Lung microvascular endothelial cell (primary cell): ENCODE measurements around the gene DYRK3. TPM values are rescaled to one million over a fixed set of nuclear protein-coding genes. Genes with fewer than 3 reads are reported as not detected.

Experiments used
- DNase-seq, 2 donors: peaks; one replicate each; pipeline versions ENCODE4 v3.0.0 to v3.0.0-alpha.2; 2010; ENCODE audit warnings: low read depth in 2 of 2
- total RNA-seq: library from RNA; depleted of rRNA; stranded (reverse); fragments of >200 nt; gene quantifications from 2 replicates; pipeline ENCODE4 v1.2.1, GENCODE V29; 2014

Gene DYRK3
- total RNA-seq, 1 donor from 2014 or later, result 8.3 TPM

DNA sequence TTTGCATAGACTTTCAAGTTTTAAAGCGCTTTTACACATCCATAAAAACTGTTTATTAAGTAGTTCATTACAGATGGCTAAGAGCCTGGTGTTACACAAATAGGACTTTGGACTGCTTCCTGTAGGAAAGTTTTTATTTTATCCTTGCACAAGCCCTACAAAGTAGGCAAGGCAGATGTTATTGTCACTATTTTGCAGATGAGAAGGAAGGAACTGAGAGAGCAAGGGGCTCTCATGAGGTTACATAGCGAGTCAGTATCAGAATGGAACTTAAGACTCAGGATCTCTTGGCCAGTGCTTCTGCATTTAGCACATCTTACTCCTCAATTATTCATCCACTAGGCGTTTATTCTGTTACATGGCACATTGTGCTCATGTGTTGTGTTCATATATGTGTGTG lies 46.8 kb downstream of the DYRK3 start:
- no peak for DNase-seq

DNA sequence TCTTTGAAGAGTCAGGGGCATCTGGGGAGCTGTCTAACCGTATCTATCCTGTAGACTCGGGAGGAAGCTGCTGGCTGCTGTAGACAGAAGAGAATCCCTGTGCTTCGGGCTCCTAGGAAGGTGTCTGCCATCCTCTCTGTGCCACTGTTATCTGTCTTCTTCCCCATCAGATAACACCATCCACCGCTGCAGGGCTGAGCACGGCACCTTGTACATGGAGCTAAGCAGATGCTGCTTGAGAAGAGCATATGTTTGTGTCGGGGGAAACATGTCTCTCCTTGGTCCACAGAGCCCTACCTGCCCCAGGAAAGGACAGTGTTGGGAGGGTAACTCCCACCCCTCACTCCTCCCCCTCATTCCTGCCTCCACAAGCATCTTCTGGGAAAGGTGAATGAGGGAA lies 48.0 kb downstream of the DYRK3 start:
- DNase-seq, result no peak

GRCh38 chr1:206684003-206684402 lies 48.7 kb downstream of the DYRK3 start:
- DNase-seq, result no peak

DNA sequence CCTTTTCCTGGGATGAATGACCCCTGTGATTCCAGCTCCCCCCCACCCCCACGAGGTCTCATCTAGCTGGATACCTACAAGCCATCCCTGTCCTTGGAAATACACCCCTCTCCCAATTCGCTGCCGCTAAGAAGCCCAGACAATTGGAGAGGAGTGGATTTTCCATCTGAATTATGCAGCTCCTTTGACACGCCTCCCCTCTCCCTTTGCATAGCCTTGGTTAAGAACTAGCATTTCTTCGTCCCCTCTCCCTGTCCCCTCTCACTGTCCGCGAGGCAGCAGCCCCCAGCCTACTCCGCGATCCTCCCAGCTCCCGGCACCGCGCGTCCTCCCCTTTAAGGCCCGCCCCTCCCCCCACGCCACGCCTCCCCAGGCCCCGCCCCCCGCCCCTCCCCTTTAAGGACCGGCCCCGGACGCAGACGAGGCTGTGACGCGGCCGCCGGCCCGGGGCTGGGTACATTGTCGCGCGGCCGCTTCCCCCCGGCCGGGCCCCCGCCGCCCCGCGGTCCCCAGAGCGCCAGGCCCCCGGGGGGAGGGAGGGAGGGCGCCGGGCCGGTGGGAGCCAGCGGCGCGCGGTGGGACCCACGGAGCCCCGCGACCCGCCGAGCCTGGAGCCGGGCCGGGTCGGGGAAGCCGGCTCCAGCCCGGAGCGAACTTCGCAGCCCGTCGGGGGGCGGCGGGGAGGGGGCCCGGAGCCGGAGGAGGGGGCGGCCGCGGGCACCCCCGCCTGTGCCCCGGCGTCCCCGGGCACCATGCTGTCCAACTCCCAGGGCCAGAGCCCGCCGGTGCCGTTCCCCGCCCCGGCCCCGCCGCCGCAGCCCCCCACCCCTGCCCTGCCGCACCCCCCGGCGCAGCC lies 49.4 kb downstream of the DYRK3 start, which contains the start of gene MAPKAPK2:
Gene MAPKAPK2, plus strand, starts transcription at position 428 of the 856 bp plus-strand sequence. Its CDS starts 325 bp downstream, at position 753.
- peak; percentile 70 to 88 for DNase-seq

DNA sequence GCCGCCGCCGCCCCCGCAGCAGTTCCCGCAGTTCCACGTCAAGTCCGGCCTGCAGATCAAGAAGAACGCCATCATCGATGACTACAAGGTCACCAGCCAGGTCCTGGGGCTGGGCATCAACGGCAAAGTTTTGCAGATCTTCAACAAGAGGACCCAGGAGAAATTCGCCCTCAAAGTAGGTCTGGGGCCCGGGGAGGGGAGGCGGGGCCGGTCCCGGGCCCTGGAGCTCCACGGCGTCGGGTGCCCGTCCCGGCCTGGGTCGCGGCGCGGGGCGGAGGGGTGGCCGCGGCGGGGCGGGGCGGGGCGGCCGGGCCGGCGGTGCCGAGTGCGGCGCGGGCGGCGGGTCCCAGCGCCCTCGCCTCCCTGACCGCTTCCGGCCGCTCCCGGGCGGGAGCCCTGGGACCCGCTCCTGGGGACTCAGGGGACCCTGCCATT lies 50.0 kb downstream of the DYRK3 start:
- peak; percentile 42 to 44 for DNase-seq

DNA sequence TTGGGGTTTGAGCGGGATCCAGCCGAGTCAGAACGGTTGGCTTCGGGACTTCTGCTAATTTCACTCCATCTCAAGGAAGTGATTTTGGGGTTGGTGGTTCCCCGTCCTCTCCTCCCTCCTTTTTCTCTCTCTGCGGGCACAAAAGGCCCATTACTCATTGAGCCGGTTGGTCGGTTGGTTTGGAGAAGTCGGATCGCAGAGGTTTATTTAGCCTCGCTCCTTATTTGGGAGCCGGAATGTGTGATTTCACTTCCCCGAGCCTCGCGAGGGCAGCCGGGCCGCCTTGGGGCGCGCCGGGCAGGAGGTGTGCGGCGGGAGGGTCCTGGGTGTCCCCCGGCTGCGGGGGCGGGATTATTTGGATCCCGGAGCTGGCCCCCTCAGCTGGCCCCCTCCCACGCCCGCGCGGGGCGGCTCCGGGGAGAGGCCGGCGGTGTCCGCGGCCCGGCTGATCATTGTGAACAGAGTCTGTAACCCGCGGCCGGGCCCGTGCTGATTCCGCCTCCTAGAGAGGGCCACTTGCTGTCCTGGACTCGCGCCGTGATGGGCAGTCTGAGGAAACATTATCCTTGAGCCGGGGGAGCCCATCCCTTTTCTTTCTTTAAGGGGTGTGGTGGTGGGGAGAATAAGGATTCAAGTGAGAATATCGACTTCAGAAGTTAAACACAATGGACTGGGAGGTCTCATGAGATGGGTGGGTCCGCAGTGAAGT lies 50.6 kb downstream of the DYRK3 start:
- peak; percentile 39 to 72 for DNase-seq

DNA sequence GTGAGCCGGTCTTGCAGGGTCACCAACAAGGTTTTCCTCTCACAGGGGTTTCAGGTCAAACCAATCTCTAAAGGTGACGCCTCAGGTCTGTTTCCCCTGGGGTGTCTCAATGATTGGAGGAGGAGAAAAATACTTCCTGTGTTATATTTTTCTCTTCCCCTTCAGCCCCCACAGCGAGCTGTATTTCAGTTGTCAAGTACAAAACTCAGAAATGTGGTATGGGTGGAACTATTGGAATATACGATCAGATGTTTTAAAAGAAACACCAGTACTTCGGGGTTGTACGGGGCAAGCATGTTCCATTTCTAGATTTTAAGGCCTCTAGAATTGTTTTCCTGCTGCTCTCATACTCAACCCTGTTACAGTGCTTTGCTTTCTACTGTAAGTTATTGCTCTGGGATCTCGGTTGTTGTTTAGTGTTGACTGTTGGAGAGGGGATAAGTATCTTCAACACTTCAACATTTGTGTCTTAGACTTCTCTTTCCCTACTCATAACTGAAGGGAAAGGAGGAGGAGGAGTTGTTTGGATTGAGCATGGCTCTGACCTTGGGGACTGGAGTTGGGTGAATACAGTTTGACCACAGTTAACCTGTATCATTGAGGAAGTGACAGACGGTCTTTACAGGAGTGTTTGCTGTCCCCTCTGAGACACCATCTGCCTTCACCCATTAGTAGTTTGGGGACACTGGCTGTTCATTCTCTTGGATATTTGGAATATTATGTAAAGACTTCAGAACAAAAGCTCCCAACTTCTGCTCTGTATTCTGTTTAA lies 51.3 kb downstream of the DYRK3 start:
- DNase-seq, result no peak

GRCh38 chr1:206687251-206687914 lies 52.0 kb downstream of the DYRK3 start:
- DNase-seq, result no peak

GRCh38 chr1:206687915-206688442 lies 52.6 kb downstream of the DYRK3 start:
- DNase-seq, result peak in 1 of 2 donors; percentile 42

DNA sequence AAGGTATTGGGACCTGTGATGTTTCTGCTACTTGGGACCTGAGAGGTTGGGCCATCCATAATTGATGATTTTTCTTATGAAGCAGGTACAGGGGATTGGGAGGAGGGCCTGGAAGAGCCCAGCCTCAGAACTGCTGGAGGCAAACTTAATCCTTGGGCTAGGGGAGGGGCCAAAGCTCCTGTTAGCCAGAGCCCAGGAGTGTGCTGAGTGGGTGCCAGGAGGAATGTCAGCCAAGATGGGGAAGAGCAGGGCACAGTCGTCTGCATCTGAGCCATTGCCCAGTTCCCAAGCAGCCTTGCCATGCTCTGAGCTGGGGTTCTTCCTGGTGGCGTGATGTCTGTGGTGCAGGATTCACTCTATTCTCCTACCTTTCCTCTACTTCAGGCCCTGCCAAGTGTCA lies 55.2 kb downstream of the DYRK3 start:
- DNase-seq, result no peak

GRCh38 chr1:206691604-206692003 lies 56.3 kb downstream of the DYRK3 start:
- DNase-seq, result no peak

- DNase-seq, result peak; percentile 77 to 84
These were observed 57.7 kb downstream of the DYRK3 start for GRCh38 chr1:206693029-206693428.

GRCh38 chr1:206693592-206693991 lies 58.3 kb downstream of the DYRK3 start:
- peak; percentile 43 to 58 for DNase-seq

DNA sequence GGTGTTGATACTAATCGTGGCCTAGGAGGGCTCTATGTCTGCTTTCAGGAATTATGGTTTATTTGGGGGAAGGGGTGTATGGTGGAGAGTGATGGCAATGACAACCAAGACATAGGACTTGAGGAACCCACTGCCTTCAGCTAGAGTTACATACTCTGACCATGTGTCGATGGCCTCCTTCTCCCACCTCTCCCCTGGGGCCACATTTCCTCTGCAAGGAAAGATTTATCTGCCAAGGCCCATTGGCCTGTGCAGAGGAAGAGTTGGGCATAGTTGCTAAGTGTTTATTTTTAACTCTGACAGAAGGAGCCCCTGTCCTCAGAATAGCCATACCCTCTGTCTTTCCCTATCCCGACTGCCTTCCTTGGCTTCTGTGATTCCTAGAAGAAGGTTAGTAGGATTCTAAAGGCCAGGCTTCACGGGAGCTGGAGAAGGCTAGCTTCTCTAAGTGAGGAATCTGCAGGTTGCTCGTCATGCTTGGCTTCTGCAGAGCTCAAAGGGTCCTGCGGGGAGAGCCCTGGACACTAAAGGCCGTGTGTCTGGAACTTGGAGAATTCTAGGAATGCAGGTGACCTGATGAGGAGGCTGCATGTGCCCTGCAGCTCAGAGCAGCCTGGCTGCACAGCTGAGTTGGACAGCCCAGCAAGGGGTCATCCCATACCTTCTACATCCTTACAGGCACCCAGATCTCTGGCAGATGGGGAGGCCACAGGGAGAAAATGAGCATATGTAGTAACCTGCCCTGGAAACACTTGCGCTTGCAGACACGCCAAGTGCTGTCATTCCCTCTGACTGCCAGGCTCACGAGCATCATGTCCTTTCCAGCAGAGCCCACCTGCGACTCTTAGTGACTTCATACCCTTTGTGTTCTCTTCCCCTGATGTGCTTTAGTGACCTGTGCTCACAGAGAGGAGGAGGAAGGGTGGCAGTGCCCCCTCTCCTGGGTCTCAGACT lies 59.1 kb downstream of the DYRK3 start:
- DNase-seq, result no peak

- DNase-seq, result peak in 1 of 2 donors; percentile 35
These were observed 60.4 kb downstream of the DYRK3 start for GRCh38 chr1:206695733-206696132.

DNA sequence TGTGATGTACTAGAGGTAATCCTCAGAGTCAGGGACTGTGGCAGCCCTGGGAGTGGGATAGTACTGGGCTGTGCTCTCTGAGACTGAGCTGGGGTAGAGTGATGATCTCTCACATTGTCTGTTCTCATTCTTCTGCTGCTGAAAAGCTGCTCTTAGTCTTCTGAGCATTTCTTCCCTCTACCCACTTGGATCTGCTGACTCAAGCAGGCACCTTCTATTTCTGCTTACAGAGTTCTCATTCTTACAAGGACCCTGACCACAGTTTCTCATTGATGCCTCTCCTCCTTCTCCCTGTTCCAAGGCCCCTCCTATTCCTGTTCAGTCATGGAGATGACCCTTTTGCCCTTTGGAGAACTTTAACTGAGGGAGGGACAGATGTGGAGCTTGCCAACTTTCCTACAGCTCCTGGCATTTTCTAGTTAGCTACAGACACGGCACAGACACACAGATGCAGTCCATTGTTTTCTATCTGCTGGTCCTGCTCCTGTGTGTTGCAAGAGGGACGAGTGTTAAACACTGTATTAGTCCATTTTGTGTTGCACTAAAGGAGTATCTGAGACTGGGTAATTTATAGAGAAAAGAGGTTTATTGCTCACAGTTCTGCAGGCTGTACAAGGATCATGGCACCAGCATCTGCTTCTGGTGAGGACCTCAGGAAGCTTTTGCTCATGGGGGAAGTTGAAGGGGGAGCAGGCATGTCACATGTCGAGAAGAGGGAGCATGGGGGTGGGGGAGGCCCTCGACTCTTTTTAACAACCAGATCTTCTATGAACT lies 61.7 kb downstream of the DYRK3 start:
- peak in 1 of 2 donors; percentile 64 for DNase-seq

DNA sequence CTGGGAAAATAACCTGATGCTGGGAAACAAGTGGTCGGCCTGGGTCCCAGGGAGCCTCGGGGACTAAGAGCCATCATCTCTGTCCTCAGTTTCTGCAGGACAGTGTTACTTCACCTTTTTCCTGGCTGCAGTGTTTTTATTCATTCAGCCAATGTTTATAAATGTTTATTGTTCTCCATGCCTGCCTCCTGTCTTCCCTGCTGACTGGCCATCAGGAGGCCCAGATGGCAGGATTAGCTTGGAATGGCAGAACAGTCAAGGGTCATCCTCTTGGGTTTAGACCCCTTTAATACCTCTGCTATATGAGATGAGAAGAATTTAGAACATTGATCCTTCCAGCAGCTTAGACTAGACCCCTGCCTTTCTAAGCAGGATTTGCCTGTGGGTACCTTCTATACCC lies 62.7 kb downstream of the DYRK3 start:
- DNase-seq, result no peak
